ENCODE measurements around the gene DNAJB6.

The DNAJB6 gene

GRCh38 chr7:157429001-157429679 lies 92.3 kb downstream of the DNAJB6 start:
- Histone ChIP-seq H3K27me3 (ENCODE audit: control insufficient read depth, insufficient read depth, low read length) (no peaks in the 10 kb centered on the region), H3K36me3 (ENCODE audit: control insufficient read depth, low read depth, low read length) (no peaks in the 10 kb centered on the region), H3K27ac (ENCODE audit: low read length) (no peak overlapping the region), H3K9me3 (ENCODE audit: control insufficient read depth, low read depth, low read length) (no peaks in the 10 kb centered on the region), H3K9ac (ENCODE audit: low read length) (no peak overlapping the region), H3K4me1 (ENCODE audit: control insufficient read depth, low read depth, low read length) (no peaks in the 10 kb centered on the region), H3K4me3 (ENCODE audit: low read length) (no peak overlapping the region)

DNA sequence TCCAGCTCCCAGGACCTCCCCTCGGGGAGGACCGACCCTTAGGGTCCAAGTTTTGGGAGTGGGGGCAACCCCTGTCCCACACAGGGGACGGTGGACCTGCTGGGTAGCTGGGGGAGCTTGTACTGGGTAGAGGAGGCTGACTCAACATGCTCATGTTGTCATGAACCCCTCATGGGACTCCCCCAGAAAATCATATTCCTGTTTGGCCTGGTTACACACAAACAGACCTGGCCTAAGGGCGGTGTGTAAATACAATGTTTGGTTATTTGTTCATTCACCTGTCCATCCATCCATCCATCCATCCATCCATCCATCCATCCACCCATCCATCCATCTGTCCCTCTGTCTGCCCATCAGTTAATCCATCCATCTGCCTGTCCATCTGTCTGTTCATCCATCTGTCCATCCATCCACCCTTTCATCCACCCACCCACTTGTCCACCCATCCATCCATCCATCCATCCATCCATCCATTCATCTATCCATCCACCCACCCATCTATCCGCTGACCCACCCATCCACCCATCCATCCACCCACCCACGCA lies 92.9 kb downstream of the DNAJB6 start:
- H3K36me3 ChIP-seq (ENCODE audit: control insufficient read depth, low read depth, low read length) = no peaks in the 10 kb centered on the region
- H3K27me3 ChIP-seq (ENCODE audit: control insufficient read depth, insufficient read depth, low read length) = no peaks in the 10 kb centered on the region
- no peak overlapping the region for H3K4me3 ChIP-seq (ENCODE audit: low read length)
- H3K4me1 ChIP-seq (ENCODE audit: control insufficient read depth, low read depth, low read length) = no peaks in the 10 kb centered on the region
- no peak overlapping the region for H3K9ac ChIP-seq (ENCODE audit: low read length)
- H3K27ac ChIP-seq (ENCODE audit: low read length) = no peak overlapping the region
- H3K9me3 ChIP-seq (ENCODE audit: control insufficient read depth, low read depth, low read length) = no peaks in the 10 kb centered on the region

GRCh38 chr7:157430721-157431120 lies 93.9 kb downstream of the DNAJB6 start:
- Histone ChIP-seq H3K36me3 (ENCODE audit: control insufficient read depth, low read depth, low read length) (no peaks in the 10 kb centered on the region), H3K27ac (ENCODE audit: low read length) (no peak overlapping the region), H3K27me3 (ENCODE audit: control insufficient read depth, insufficient read depth, low read length) (no peaks in the 10 kb centered on the region), H3K4me3 (ENCODE audit: low read length) (no peak overlapping the region), H3K4me1 (ENCODE audit: control insufficient read depth, low read depth, low read length) (no peaks in the 10 kb centered on the region), H3K9ac (ENCODE audit: low read length) (no peak overlapping the region), H3K9me3 (ENCODE audit: control insufficient read depth, low read depth, low read length) (no peaks in the 10 kb centered on the region)

DNA sequence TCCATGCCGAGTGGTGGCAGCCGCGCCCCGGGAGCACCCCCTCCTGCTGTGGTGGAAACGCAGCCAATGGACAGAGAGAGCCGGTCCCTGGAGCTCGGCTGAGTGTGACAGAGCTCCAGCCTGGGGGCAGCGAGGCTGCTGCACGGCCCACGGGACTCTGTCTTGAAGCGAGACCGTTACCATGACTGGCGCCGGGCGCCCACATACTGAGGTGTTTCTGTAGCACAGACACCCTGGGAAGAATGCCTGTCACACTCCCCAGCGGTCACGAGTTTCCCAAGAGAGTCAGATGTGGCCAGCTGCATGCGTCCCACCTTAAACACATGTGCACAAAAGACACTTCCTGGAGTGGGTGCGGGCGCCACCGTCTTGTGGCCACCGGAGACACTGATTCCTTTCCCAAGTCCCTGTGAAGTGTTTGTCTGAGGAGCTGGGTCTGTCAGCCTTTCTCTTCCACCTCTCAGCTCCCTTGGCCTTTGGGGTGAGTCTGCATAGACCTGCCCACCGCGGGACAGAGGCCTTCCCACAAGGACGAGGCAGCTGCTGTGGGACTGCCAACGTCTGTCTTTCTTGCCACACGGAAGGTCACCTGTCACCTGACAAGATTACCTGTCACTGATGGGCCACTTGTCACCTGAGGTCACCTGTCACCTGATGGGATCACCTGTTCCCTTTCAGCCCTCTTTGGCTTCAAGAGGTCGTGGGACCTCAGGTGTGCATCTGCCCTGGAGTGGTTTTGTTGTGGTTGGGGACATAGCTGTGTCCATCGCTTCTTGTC lies 94.6 kb downstream of the DNAJB6 start:
- no peaks in the 10 kb centered on the region for H3K27me3 ChIP-seq (ENCODE audit: control insufficient read depth, insufficient read depth, low read length)
- H3K27ac ChIP-seq (ENCODE audit: low read length) = no peak overlapping the region
- no peaks in the 10 kb centered on the region for H3K36me3 ChIP-seq (ENCODE audit: control insufficient read depth, low read depth, low read length)
- no peak overlapping the region for H3K4me3 ChIP-seq (ENCODE audit: low read length)
- H3K9ac ChIP-seq (ENCODE audit: low read length) = no peak overlapping the region
- no peaks in the 10 kb centered on the region for H3K9me3 ChIP-seq (ENCODE audit: control insufficient read depth, low read depth, low read length)
- H3K4me1 ChIP-seq (ENCODE audit: control insufficient read depth, low read depth, low read length) = no peaks in the 10 kb centered on the region

GRCh38 chr7:157431951-157432540 lies 95.2 kb downstream of the DNAJB6 start:
- Histone ChIP-seq H3K27me3 (ENCODE audit: control insufficient read depth, insufficient read depth, low read length) (no peaks in the 10 kb centered on the region), H3K4me3 (ENCODE audit: low read length) (no peak overlapping the region), H3K9ac (ENCODE audit: low read length) (no peak overlapping the region), H3K36me3 (ENCODE audit: control insufficient read depth, low read depth, low read length) (no peaks in the 10 kb centered on the region), H3K9me3 (ENCODE audit: control insufficient read depth, low read depth, low read length) (no peaks in the 10 kb centered on the region), H3K4me1 (ENCODE audit: control insufficient read depth, low read depth, low read length) (no peaks in the 10 kb centered on the region), H3K27ac (ENCODE audit: low read length) (no peak overlapping the region)

- no peaks in the 10 kb centered on the region for H3K27me3 ChIP-seq (ENCODE audit: control insufficient read depth, insufficient read depth, low read length)
- no peaks in the 10 kb centered on the region for H3K9me3 ChIP-seq (ENCODE audit: control insufficient read depth, low read depth, low read length)
- peak overlapping the region; percentile 36 for H3K4me3 ChIP-seq (ENCODE audit: low read length)
- no peak overlapping the region for H3K27ac ChIP-seq (ENCODE audit: low read length)
- H3K36me3 ChIP-seq (ENCODE audit: control insufficient read depth, low read depth, low read length) = no peaks in the 10 kb centered on the region
- H3K9ac ChIP-seq (ENCODE audit: low read length) = peak overlapping the region; percentile 13
- H3K4me1 ChIP-seq (ENCODE audit: control insufficient read depth, low read depth, low read length) = no peaks in the 10 kb centered on the region
These were observed 95.7 kb downstream of the DNAJB6 start for GRCh38 chr7:157432541-157432956.

DNA sequence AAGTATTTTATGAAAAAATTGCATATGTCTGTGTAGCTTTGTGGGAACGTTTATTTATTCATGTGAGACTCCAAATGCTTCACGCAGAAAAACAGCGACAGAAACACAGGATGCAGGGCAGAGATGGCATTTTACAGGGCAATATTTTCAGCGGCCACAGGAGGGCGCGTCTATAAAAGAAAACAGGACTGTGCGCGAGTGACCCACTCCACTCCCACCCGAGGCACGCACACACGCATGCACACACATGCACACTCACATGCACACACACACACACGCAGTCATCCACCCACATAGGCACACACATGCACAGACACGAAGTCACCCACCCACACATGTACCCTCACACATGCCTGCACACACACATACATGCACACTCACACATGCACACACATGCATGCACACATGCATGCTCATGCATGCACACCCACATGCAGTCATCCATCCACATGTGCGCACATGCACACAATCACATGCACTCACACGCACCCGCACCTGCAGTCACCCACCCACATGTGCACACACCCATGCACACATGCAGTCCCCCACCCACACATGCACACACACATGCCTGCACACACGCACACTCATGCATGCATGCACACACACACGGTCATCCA lies 96.3 kb downstream of the DNAJB6 start:
- peak overlapping the region; percentile 36 for H3K4me3 ChIP-seq (ENCODE audit: low read length)
- no peak overlapping the region for H3K27ac ChIP-seq (ENCODE audit: low read length)
- no peaks in the 10 kb centered on the region for H3K27me3 ChIP-seq (ENCODE audit: control insufficient read depth, insufficient read depth, low read length)
- H3K9me3 ChIP-seq (ENCODE audit: control insufficient read depth, low read depth, low read length) = no peaks in the 10 kb centered on the region
- no peaks in the 10 kb centered on the region for H3K36me3 ChIP-seq (ENCODE audit: control insufficient read depth, low read depth, low read length)
- H3K9ac ChIP-seq (ENCODE audit: low read length) = peak overlapping the region; percentile 13
- H3K4me1 ChIP-seq (ENCODE audit: control insufficient read depth, low read depth, low read length) = no peaks in the 10 kb centered on the region

DNA sequence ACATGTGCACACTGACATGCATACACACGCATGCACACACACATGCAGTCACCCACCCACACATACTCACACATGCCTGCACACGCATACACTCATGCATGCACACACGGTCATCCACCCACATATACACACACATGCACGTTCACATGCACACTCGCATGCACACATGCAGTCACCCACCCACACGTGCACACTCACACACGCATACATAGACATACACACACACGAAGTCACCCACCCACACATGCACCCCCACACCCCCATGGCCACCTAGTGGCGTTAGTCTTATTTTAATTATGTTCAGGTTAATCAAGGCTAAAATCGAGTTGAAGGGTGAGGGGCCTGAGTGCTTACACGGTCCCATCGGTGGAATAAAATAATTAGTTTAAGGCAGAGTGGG lies 96.8 kb downstream of the DNAJB6 start:
- Histone ChIP-seq H3K27me3 (ENCODE audit: control insufficient read depth, insufficient read depth, low read length) (no peaks in the 10 kb centered on the region), H3K9me3 (ENCODE audit: control insufficient read depth, low read depth, low read length) (no peaks in the 10 kb centered on the region), H3K36me3 (ENCODE audit: control insufficient read depth, low read depth, low read length) (no peaks in the 10 kb centered on the region), H3K9ac (ENCODE audit: low read length) (no peak overlapping the region), H3K4me3 (ENCODE audit: low read length) (no peak overlapping the region), H3K27ac (ENCODE audit: low read length) (no peak overlapping the region), H3K4me1 (ENCODE audit: control insufficient read depth, low read depth, low read length) (no peaks in the 10 kb centered on the region)

DNA sequence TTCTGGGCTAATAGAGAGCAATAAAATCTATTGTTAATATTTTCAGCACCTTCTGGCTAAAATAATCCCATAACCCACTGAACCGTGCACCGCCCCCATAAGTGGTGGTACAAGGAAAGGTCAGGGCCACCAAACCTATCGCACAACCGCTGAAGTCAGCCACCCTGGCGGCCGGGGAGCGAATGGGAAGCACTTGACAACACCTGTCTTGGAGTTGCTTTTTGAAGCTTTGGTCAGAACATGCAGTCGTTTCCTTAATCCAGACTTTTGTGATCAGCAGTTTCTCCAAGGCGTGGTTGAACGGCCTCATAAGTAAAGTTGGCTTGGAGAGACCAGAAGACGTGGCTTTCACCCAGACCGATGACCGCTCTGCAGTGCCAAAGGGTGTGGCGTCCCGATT lies 97.4 kb downstream of the DNAJB6 start:
- Histone ChIP-seq H3K9ac (ENCODE audit: low read length) (no peak overlapping the region), H3K4me3 (ENCODE audit: low read length) (no peak overlapping the region), H3K27me3 (ENCODE audit: control insufficient read depth, insufficient read depth, low read length) (no peaks in the 10 kb centered on the region), H3K27ac (ENCODE audit: low read length) (no peak overlapping the region), H3K36me3 (ENCODE audit: control insufficient read depth, low read depth, low read length) (no peaks in the 10 kb centered on the region), H3K4me1 (ENCODE audit: control insufficient read depth, low read depth, low read length) (no peaks in the 10 kb centered on the region), H3K9me3 (ENCODE audit: control insufficient read depth, low read depth, low read length) (no peaks in the 10 kb centered on the region)

DNA sequence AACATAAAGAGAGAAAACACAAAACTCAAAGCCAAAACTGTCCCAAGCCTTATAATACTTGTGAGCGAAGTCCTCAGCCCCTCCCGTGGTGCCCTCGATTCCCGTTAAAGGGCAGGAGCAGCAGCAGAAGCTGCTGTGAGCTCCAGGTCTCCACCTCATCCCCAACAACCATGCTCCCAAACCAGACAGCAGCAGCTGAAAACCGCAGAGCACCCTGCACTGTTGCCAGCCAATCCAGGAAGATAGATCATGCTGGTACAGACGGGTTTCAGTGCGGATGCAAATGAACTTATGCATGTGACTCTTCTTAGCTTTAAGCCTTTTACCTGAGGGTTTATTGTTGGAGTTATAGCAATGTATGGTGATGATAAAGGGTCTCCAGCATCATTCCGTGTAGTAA lies 97.9 kb downstream of the DNAJB6 start:
- no peak overlapping the region for H3K9ac ChIP-seq (ENCODE audit: low read length)
- no peaks in the 10 kb centered on the region for H3K36me3 ChIP-seq (ENCODE audit: control insufficient read depth, low read depth, low read length)
- no peaks in the 10 kb centered on the region for H3K9me3 ChIP-seq (ENCODE audit: control insufficient read depth, low read depth, low read length)
- no peak overlapping the region for H3K27ac ChIP-seq (ENCODE audit: low read length)
- no peaks in the 10 kb centered on the region for H3K4me1 ChIP-seq (ENCODE audit: control insufficient read depth, low read depth, low read length)
- H3K27me3 ChIP-seq (ENCODE audit: control insufficient read depth, insufficient read depth, low read length) = no peaks in the 10 kb centered on the region
- H3K4me3 ChIP-seq (ENCODE audit: low read length) = no peak overlapping the region

DNA sequence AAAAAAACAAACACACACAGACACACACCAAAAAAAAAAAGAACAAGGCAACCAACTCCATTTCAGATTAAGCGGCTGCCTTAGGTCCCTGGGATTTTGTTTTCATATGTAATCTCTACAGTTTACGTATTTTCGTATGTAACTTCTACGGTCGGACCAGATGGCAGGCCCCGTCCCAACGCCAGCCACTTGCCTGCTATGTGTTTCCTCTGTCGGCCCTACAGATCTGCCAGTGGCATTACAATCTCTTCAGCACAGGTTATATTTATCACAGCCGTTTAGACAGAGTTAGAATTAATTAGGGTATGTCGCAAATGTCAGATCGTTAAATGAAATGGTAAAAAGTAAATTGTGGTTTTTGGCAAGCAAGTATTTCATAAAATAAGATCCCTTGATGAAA lies 99.3 kb downstream of the DNAJB6 start:
- Histone ChIP-seq H3K9ac (ENCODE audit: low read length) (no peak overlapping the region), H3K9me3 (ENCODE audit: control insufficient read depth, low read depth, low read length) (no peaks in the 10 kb centered on the region), H3K36me3 (ENCODE audit: control insufficient read depth, low read depth, low read length) (no peaks in the 10 kb centered on the region), H3K4me1 (ENCODE audit: control insufficient read depth, low read depth, low read length) (no peaks in the 10 kb centered on the region), H3K27ac (ENCODE audit: low read length) (no peak overlapping the region), H3K4me3 (ENCODE audit: low read length) (no peak overlapping the region), H3K27me3 (ENCODE audit: control insufficient read depth, insufficient read depth, low read length) (no peaks in the 10 kb centered on the region)

Data from iPS-18a (cell line).